T1000 (cell line): ENCODE results near the gene RASA3.
"Not testable (repeated sequence)": the region's sequence is repeated elsewhere in the genome, so short reads cannot be mapped to it uniquely, and the experiment has no call there.

Source experiments
- DNase-seq: peaks from one replicate; lab custom pipeline; 2025; ENCODE audit warnings: mixed read lengths; lab: John Stamatoyannopoulos, UW

RASA3 gene

GRCh38 chr13:114033541-114034315, 98.7 kb downstream of the RASA3 start:
- no peak for DNase-seq

DNA sequence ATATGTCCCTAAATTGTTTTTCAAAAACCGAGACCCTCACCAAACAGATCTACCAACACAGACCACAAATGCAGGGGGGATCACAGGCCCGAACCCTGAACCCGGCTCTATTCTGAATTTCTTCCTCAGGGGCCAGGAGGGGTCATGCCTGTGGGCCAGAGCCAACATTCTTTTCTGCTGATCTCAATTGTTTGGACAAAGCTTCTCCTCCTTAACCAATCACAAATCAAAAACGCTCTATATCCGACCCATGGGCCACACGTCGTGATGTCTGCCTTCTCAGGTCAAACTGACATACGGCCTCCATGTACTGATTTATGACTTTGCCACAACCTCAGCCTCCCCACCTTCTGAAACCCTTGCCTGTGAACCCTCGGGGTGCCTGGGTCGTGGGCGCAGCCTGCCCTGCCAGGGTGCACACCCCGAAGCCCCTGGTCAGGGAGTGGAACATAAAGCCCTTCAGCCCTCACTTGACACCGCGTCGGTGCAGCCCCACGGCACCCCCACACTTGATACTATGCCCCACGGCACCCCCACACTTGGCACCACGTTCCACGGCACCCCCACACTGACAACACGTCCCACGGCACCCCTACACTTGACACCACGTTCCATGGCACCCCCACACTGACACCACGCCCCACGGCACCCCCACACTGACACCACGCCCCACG, 100.2 kb downstream of the RASA3 start:
- DNase-seq = peak; percentile 50

GRCh38 chr13:114031631-114032030, 100.8 kb downstream of the RASA3 start:
- no peak for DNase-seq

DNA sequence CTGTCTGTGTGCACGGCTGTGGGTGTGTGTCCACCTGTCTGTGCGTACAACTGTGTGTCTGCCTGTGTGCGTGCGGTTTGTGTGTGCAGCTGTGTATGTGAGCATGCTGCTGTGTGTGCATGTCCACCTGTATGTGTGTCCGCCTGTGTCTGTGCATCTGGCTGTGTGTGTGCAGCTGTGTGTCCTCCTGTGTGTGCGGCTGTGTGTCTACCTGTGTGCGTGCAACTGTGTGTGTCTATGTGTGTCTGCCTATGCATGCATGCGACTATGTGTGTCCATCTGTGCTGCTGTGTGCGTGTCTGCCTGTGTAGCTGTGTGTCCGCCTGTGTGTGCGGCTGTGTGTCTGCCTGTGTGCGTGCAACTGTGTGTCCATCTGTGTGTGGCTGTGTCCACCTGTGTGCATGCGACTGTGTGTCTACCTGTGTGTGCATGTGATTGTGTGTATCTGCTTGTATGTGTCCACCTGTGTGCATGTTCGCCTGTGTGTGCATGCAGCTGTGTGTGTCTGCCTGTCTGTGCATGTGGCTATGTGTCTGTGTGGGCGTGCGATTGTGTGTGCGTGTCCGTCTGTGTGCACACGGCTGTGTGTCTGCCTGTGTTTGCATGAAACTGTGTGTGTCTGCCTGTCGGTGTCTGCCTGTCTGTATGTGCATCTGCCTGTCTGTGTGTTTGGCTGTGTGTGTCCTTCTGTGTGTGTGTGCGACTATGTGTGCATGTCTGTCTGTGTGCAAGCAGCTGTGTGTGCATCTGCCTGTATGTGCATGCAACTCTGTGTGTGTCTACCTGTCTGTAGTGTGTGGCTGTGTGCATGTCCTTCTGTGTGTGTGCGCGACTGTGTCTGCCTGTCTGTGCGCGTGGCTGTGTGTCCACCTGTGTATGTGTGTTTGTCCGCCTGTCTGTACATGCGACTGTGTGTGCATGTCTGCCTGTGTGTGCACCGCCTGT, 101.5 kb downstream of the RASA3 start:
- DNase-seq = no peak

DNA sequence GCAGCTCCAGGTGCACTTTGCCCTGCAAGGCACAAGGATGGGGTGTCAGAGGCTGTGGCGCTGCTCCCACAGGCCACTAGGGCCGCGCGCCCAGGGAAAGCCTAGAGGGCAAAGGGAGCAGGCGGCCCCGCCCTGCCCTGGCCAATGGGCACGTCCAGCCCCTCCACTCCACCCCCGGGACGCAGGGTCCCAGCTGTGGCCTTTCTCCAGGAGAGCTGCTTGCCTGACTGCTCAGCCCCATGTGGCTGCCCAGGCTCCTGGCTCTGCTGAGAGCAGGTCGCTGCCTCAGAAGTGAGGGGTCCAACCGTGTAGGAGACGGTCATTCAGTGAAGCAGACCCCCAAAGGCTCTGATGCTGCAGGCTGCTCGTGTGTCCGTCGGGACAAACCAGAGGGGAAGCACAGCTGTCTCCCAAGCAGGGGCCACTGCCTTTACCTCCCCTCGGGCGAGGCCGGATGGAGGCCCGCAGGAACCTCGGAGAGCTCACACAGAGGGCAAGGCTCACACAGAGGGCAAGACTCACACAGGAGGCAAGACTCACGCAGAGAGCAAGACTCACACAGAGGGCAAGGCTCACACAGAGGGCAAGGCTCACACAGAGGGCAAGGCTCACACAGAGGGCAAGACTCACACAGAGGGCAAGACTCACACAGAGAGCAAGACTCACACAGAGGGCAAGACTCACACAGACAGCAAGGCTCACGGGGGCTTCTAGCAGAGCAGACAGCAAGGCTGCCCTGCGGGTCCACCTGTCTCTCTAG, 102.4 kb downstream of the RASA3 start:
- no peak for DNase-seq

DNA sequence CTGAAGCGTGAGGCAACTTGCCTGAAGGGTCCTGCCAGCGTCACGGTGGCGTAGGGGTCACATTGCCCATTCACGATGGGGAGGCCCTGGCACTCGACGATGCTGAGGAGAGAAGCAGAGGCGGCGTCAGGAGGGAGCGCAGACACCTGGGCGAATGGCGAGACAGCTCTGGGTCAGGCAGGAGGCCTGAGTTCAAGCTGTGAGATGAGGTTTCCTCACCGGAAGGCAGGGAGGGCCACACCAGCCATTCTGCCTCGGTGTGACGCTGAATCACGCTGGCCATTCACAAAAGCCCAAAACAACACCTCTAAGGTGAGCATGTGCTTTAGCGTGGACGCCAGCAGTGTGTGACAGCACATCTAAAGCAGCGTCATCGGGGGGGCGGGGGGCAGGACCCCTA, 104.6 kb downstream of the RASA3 start:
- no peak for DNase-seq

- no peak for DNase-seq
Observed at GRCh38 chr13:114027046-114027715, 105.2 kb downstream of the RASA3 start.

GRCh38 chr13:114026481-114026880, 105.9 kb downstream of the RASA3 start:
- DNase-seq = no peak

GRCh38 chr13:114025714-114026431, 106.5 kb downstream of the RASA3 start:
- no peak for DNase-seq

- DNase-seq = no peak
Observed at GRCh38 chr13:114025405-114025713, 107.1 kb downstream of the RASA3 start.

- DNase-seq = no peak
Observed at GRCh38 chr13:114024603-114025404, 107.6 kb downstream of the RASA3 start.

GRCh38 chr13:114023716-114024602, 108.5 kb downstream of the RASA3 start:
- DNase-seq = no peak

DNA sequence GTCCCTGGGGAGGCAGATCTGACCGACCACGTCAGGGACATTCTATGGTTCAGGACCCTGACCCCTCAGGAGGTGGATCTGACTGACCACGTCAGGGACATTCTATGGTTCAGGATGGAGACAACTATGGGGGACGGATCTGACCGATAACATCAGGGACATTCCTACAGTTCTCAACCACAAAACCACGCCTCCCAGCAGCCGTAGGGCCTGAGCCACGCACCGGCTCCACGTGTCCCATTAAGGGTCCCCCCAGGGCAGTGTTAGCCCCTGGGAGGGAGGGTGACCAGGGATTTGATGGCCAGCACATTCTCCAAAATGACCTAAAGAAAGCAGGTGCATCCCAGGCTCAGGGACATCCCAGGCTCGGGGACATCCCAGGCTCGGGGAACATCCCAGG, 109.5 kb downstream of the RASA3 start:
- DNase-seq = no peak

GRCh38 chr13:114022309-114022669, 110.1 kb downstream of the RASA3 start:
- no peak for DNase-seq

- no peak for DNase-seq
Observed at GRCh38 chr13:114021464-114022308, 110.7 kb downstream of the RASA3 start.

DNA sequence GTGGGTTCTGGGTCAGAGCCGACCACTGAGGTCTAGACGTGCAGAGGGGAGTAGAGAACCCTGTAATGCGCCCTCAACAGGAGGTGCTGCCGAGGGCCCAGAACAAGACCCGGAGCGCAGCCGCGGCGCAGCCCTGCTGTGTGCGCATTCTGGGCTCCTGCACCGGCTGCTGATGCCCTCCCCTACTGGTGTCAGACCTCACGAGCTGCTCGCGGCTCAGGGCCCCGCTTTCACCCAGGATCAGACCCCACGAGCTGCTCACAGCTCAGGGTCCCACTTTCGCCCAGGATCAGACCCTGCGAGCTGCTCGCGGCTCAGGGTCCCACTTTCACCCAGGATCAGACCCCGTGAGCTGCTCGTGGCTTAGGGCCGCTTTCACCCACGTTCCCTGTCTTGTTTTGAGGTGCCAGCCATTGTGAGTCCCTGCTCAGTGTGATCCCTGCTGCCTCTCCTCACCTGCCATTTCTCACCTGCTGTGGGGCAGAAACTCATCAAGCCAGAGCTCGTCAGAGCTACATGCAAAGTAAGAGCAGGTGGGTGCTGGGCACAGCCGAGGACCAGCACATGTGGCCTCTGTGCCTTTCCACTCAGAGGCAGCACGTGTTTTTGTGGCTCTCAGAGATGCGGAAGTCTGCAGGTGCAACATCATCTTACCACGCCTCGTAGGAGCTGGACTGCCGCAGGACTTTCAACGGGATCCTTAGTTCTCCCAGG, 111.5 kb downstream of the RASA3 start:
- DNase-seq = no peak

- not testable (repeated sequence) for DNase-seq
Observed at GRCh38 chr13:114020134-114020533, 112.3 kb downstream of the RASA3 start.
